SK-N-SH (cell line): ENCODE results near the gene ZNF154.

Source experiments
- ZBTB33 ChIP-seq: IDR thresholded peaks from 2 replicates; pipeline ENCODE4 v1.4.0; 2012; ENCODE audit warnings: low read depth, borderline replicate concordance
- TF ChIP-seq, protein P1 (sequence below): fragments of 200-600 bp; sonication (generic); IDR thresholded peaks from 2 replicates; pipeline ENCODE4 v1.6.1; 2017; ENCODE audit warnings: antibody characterized with exemption, mild to moderate bottlenecking, moderate library complexity

GRCh38 chr19:57706346-57706745, 2.7 kb downstream of the ZNF154 start:
- TF ChIP-seq, protein P1, sequence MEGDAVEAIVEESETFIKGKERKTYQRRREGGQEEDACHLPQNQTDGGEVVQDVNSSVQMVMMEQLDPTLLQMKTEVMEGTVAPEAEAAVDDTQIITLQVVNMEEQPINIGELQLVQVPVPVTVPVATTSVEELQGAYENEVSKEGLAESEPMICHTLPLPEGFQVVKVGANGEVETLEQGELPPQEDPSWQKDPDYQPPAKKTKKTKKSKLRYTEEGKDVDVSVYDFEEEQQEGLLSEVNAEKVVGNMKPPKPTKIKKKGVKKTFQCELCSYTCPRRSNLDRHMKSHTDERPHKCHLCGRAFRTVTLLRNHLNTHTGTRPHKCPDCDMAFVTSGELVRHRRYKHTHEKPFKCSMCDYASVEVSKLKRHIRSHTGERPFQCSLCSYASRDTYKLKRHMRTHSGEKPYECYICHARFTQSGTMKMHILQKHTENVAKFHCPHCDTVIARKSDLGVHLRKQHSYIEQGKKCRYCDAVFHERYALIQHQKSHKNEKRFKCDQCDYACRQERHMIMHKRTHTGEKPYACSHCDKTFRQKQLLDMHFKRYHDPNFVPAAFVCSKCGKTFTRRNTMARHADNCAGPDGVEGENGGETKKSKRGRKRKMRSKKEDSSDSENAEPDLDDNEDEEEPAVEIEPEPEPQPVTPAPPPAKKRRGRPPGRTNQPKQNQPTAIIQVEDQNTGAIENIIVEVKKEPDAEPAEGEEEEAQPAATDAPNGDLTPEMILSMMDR: no peak
- TF ChIP-seq ZBTB33: no peak
